ENCODE measurements around the gene ARMC9. TPM values are rescaled to one million over a fixed set of nuclear protein-coding genes. Genes with fewer than 3 reads are reported as not detected.

ARMC9 gene
- polyA plus RNA-seq, 4 donors, result 0.67 to 10.6 (median 3.5) TPM

- no peaks in the 10 kb centered on the region for H3K9me3 ChIP-seq (ENCODE audit: control insufficient read depth in 2 of 2, insufficient read depth in 1 of 2, low read depth in 1 of 2, low read length in 1 of 2)
- no peaks in the 10 kb centered on the region for H3K27me3 ChIP-seq (ENCODE audit: control insufficient read depth in 3 of 3, insufficient read depth in 3 of 3, low read length in 3 of 3)
- no peak overlapping the region for H3K4me3 ChIP-seq (ENCODE audit: low read depth in 1 of 3, low read length in 3 of 3)
- H3K27ac ChIP-seq (ENCODE audit: low read depth in 1 of 3, low read length in 2 of 3), result peak overlapping the region in 1 of 3 donors; percentile 22
- peaks cover 0 to 22% (median 0%) of the 10 kb centered on the region in 3 donors for H3K36me3 ChIP-seq (ENCODE audit: control insufficient read depth in 3 of 3, insufficient read depth in 2 of 3, low read depth in 1 of 3, low read length in 3 of 3)
- FAIRE-seq (no peak), DNase-seq (no peak)
- WGBS, 3 donors, result 73 to 82% (median 77%) methylated on average over 9 of the region's 9 CpGs
- H3K4me1 ChIP-seq (ENCODE audit: control insufficient read depth in 3 of 3, insufficient read depth in 2 of 3, low read depth in 1 of 3, low read length in 2 of 3), result peaks cover 0 to 24% (median 0%) of the 10 kb centered on the region in 3 donors
These were observed 164.2 kb downstream of the ARMC9 start for GRCh38 chr2:231362555-231363184.

- DNase-seq (no peak), FAIRE-seq (no peak)
- H3K9me3 ChIP-seq (ENCODE audit: control insufficient read depth in 2 of 2, insufficient read depth in 1 of 2, low read depth in 1 of 2, low read length in 1 of 2), result no peaks in the 10 kb centered on the region
- peaks cover 0 to 22% (median 0%) of the 10 kb centered on the region in 3 donors for H3K36me3 ChIP-seq (ENCODE audit: control insufficient read depth in 3 of 3, insufficient read depth in 2 of 3, low read depth in 1 of 3, low read length in 3 of 3)
- peaks cover 0 to 24% (median 0%) of the 10 kb centered on the region in 3 donors for H3K4me1 ChIP-seq (ENCODE audit: control insufficient read depth in 3 of 3, insufficient read depth in 2 of 3, low read depth in 1 of 3, low read length in 2 of 3)
- H3K4me3 ChIP-seq (ENCODE audit: low read depth in 1 of 3, low read length in 3 of 3), result no peak overlapping the region
- H3K27ac ChIP-seq (ENCODE audit: low read depth in 1 of 3, low read length in 2 of 3), result no peak overlapping the region
- 89 to 91% (median 90%) methylated on average over 5 of the region's 5 CpGs for WGBS, 3 donors
- no peaks in the 10 kb centered on the region for H3K27me3 ChIP-seq (ENCODE audit: control insufficient read depth in 3 of 3, insufficient read depth in 3 of 3, low read length in 3 of 3)
These were observed 165.6 kb downstream of the ARMC9 start for GRCh38 chr2:231364061-231364460.

GRCh38 chr2:231364961-231365810 lies 166.8 kb downstream of the ARMC9 start:
- peak; percentile 87 to 88 for DNase-seq
- Histone ChIP-seq H3K9me3 (ENCODE audit: control insufficient read depth in 2 of 2, insufficient read depth in 1 of 2, low read depth in 1 of 2, low read length in 1 of 2) (no peaks in the 10 kb centered on the region), H3K36me3 (ENCODE audit: control insufficient read depth in 3 of 3, insufficient read depth in 2 of 3, low read depth in 1 of 3, low read length in 3 of 3) (peaks cover 0 to 24% (median 0%) of the 10 kb centered on the region in 3 donors), H3K4me3 (ENCODE audit: low read depth in 1 of 3, low read length in 3 of 3) (no peak overlapping the region), H3K27ac (ENCODE audit: low read depth in 1 of 3, low read length in 2 of 3) (peak overlapping the region in 2 of 3 donors; percentile 77 to 88), H3K4me1 (ENCODE audit: control insufficient read depth in 3 of 3, insufficient read depth in 2 of 3, low read depth in 1 of 3, low read length in 2 of 3) (peaks cover 0 to 24% (median 0%) of the 10 kb centered on the region in 3 donors), H3K27me3 (ENCODE audit: control insufficient read depth in 3 of 3, insufficient read depth in 3 of 3, low read length in 3 of 3) (no peaks in the 10 kb centered on the region)
- FAIRE-seq, result no peak
- WGBS, 3 donors, result 22 to 53% (median 38%) methylated on average over 22 of the region's 22 CpGs

- no peak for FAIRE-seq
- Histone ChIP-seq H3K27me3 (ENCODE audit: control insufficient read depth in 3 of 3, insufficient read depth in 3 of 3, low read length in 3 of 3) (no peaks in the 10 kb centered on the region), H3K4me3 (ENCODE audit: low read depth in 1 of 3, low read length in 3 of 3) (no peak overlapping the region), H3K9me3 (ENCODE audit: control insufficient read depth in 2 of 2, insufficient read depth in 1 of 2, low read depth in 1 of 2, low read length in 1 of 2) (no peaks in the 10 kb centered on the region), H3K4me1 (ENCODE audit: control insufficient read depth in 3 of 3, insufficient read depth in 2 of 3, low read depth in 1 of 3, low read length in 2 of 3) (peaks cover 0 to 16% (median 0%) of the 10 kb centered on the region in 3 donors), H3K36me3 (ENCODE audit: control insufficient read depth in 3 of 3, insufficient read depth in 2 of 3, low read depth in 1 of 3, low read length in 3 of 3) (peaks cover 0 to 19% (median 0%) of the 10 kb centered on the region in 3 donors), H3K27ac (ENCODE audit: low read depth in 1 of 3, low read length in 2 of 3) (no peak overlapping the region)
- DNase-seq, result no peak
- WGBS, 3 donors, result 95 to 97% (median 96%) methylated on average over 8 of the region's 8 CpGs
These were observed 168.7 kb downstream of the ARMC9 start for GRCh38 chr2:231367178-231367577.

- peaks cover 0 to 16% (median 0%) of the 10 kb centered on the region in 3 donors for H3K36me3 ChIP-seq (ENCODE audit: control insufficient read depth in 3 of 3, insufficient read depth in 2 of 3, low read depth in 1 of 3, low read length in 3 of 3)
- no peak overlapping the region for H3K4me3 ChIP-seq (ENCODE audit: low read depth in 1 of 3, low read length in 3 of 3)
- FAIRE-seq (no peak), DNase-seq (no peak)
- no peak overlapping the region for H3K27ac ChIP-seq (ENCODE audit: low read depth in 1 of 3, low read length in 2 of 3)
- H3K27me3 ChIP-seq (ENCODE audit: control insufficient read depth in 3 of 3, insufficient read depth in 3 of 3, low read length in 3 of 3), result no peaks in the 10 kb centered on the region
- H3K9me3 ChIP-seq (ENCODE audit: control insufficient read depth in 2 of 2, insufficient read depth in 1 of 2, low read depth in 1 of 2, low read length in 1 of 2), result no peaks in the 10 kb centered on the region
- whole genome bisulfite sequencing, 3 donors, result 83 to 86% (median 84%) methylated on average over 23 of the region's 23 CpGs
- H3K4me1 ChIP-seq (ENCODE audit: control insufficient read depth in 3 of 3, insufficient read depth in 2 of 3, low read depth in 1 of 3, low read length in 2 of 3), result peaks cover 0 to 27% (median 2%) of the 10 kb centered on the region in 3 donors
These were observed 171.4 kb downstream of the ARMC9 start for GRCh38 chr2:231369580-231370428.

- H3K36me3 ChIP-seq (ENCODE audit: control insufficient read depth in 3 of 3, insufficient read depth in 2 of 3, low read depth in 1 of 3, low read length in 3 of 3), result peaks cover 0 to 16% (median 0%) of the 10 kb centered on the region in 3 donors
- no peak for DNase-seq
- no peak overlapping the region for H3K4me3 ChIP-seq (ENCODE audit: low read depth in 1 of 3, low read length in 3 of 3)
- peaks cover 0 to 21% (median 2%) of the 10 kb centered on the region in 3 donors for H3K4me1 ChIP-seq (ENCODE audit: control insufficient read depth in 3 of 3, insufficient read depth in 2 of 3, low read depth in 1 of 3, low read length in 2 of 3)
- WGBS, 3 donors, result 88 to 96% (median 90%) methylated on average over 6 of the region's 6 CpGs
- no peaks in the 10 kb centered on the region for H3K9me3 ChIP-seq (ENCODE audit: control insufficient read depth in 2 of 2, insufficient read depth in 1 of 2, low read depth in 1 of 2, low read length in 1 of 2)
- no peak for FAIRE-seq
- H3K27ac ChIP-seq (ENCODE audit: low read depth in 1 of 3, low read length in 2 of 3), result no peak overlapping the region
- H3K27me3 ChIP-seq (ENCODE audit: control insufficient read depth in 3 of 3, insufficient read depth in 3 of 3, low read length in 3 of 3), result no peaks in the 10 kb centered on the region
These were observed 172.0 kb downstream of the ARMC9 start for GRCh38 chr2:231370429-231370748.

GRCh38 chr2:231370749-231371429 lies 172.5 kb downstream of the ARMC9 start:
- FAIRE-seq, result no peak
- H3K27ac ChIP-seq (ENCODE audit: low read depth in 1 of 3, low read length in 2 of 3), result no peak overlapping the region

More at GRCh38 chr2:231370749-231371429, 172.5 kb downstream of the ARMC9 start:
- peaks cover 0 to 16% (median 2%) of the 10 kb centered on the region in 3 donors for H3K4me1 ChIP-seq (ENCODE audit: control insufficient read depth in 3 of 3, insufficient read depth in 2 of 3, low read depth in 1 of 3, low read length in 2 of 3)
- WGBS, 3 donors, result 86 to 91% (median 91%) methylated on average over 21 of the region's 21 CpGs
- peaks cover 0 to 16% (median 0%) of the 10 kb centered on the region in 3 donors for H3K36me3 ChIP-seq (ENCODE audit: control insufficient read depth in 3 of 3, insufficient read depth in 2 of 3, low read depth in 1 of 3, low read length in 3 of 3)
- no peaks in the 10 kb centered on the region for H3K27me3 ChIP-seq (ENCODE audit: control insufficient read depth in 3 of 3, insufficient read depth in 3 of 3, low read length in 3 of 3)
- DNase-seq, result no peak
- no peak overlapping the region for H3K4me3 ChIP-seq (ENCODE audit: low read depth in 1 of 3, low read length in 3 of 3)
- no peaks in the 10 kb centered on the region for H3K9me3 ChIP-seq (ENCODE audit: control insufficient read depth in 2 of 2, insufficient read depth in 1 of 2, low read depth in 1 of 2, low read length in 1 of 2)
